ENCODE measurements around the gene SLA2.
"Not testable (repeated sequence)": the region's sequence is repeated elsewhere in the genome, so short reads cannot be mapped to it uniquely, and the experiment has no call there.

DNA sequence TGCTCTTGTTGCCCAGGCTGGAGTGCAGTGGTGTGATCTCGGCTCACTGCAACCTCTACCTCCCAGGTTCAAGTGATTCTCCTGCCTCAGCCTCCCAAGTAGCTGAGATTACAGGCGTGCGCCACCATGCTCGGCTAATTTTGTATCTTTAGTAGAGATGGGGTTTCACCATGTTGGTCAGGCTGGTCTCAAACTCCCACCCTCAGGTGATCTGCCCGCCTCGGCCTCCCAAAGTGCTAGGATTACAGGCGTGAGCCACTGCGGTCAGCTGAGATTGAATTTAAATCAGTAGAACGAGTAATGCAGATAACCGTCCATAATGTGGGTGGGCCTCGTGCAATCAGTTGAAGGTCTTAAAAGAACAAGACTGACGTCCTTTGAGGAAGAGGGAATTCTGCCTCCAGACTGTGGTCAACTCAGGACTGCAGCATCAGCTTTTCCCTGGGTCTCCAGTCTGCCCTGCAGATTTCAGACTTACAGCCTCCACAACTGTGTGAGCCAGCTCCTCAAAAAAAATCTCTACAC is 7.1 kb downstream of the SLA2 start:
- TF ChIP-seq, protein P1, sequence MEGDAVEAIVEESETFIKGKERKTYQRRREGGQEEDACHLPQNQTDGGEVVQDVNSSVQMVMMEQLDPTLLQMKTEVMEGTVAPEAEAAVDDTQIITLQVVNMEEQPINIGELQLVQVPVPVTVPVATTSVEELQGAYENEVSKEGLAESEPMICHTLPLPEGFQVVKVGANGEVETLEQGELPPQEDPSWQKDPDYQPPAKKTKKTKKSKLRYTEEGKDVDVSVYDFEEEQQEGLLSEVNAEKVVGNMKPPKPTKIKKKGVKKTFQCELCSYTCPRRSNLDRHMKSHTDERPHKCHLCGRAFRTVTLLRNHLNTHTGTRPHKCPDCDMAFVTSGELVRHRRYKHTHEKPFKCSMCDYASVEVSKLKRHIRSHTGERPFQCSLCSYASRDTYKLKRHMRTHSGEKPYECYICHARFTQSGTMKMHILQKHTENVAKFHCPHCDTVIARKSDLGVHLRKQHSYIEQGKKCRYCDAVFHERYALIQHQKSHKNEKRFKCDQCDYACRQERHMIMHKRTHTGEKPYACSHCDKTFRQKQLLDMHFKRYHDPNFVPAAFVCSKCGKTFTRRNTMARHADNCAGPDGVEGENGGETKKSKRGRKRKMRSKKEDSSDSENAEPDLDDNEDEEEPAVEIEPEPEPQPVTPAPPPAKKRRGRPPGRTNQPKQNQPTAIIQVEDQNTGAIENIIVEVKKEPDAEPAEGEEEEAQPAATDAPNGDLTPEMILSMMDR (conservative IDR thresholded peaks at IDR 0.05 in 1 of 2, IDR thresholded peaks at IDR 0.05 in 1 of 2; ENCODE audit: low read depth in 1 of 2, low read length in 2 of 2): not testable (repeated sequence)
- not testable (repeated sequence) for TF ChIP-seq EZH2 (IDR thresholded peaks at IDR 0.05; ENCODE audit: low read length, missing control alignments)

Data from fibroblast of lung (primary cell).